Measurements from ENCODE around the gene ST8SIA2. TPM values are rescaled to one million over a fixed set of nuclear protein-coding genes. Genes with fewer than 3 reads are reported as not detected.

Gene ST8SIA2
- total RNA-seq, 1 donor from 2014 or later, result 13.6 TPM

DNA sequence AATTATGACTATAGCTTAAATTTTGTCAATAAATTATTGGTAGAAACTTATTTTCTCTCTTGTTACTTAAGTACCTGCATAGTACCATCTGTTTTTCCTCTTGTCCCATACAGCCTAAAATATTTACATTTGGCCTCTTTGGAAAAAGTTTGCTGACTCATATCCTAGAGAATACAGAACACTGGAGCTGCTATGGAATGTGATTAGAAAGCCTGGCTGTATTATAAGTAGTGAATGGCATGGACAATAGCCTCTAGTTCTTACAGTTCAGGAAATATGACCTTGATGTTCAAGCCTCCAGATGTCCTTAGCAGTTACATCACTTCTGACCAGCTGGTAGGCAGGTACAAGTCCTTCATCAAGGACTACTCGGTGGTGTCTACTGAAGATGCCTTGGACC is 28.3 kb downstream of the ST8SIA2 start:
- Histone ChIP-seq H3K4me1 (peaks cover 8% of the 10 kb centered on the region), H2AFZ (replicated peaks) (no peak overlapping the region), H3K4me3 (no peak overlapping the region), H3K4me2 (no peak overlapping the region), H3F3A (ENCODE audit: low read depth) (no peaks in the 10 kb centered on the region), H3K27me3 (peaks cover 4% of the 10 kb centered on the region), H3K27ac (no peak overlapping the region), H3K36me3 (no peaks in the 10 kb centered on the region), H3K79me2 (ENCODE audit: low read depth) (no peaks in the 10 kb centered on the region), H4K20me1 (ENCODE audit: low read depth) (peaks cover 8% of the 10 kb centered on the region), H3K9me3 (ENCODE audit: low read depth) (no peaks in the 10 kb centered on the region), H3K9ac (no peak overlapping the region)
- peaks cover 7% of the 10 kb centered on the region for H3K9me3 Mint-ChIP-seq
- peaks cover 9% of the 10 kb centered on the region for H3K4me1 Mint-ChIP-seq
- H3K4me3 Mint-ChIP-seq, result no peak overlapping the region
- peaks cover 6% of the 10 kb centered on the region for H3K27me3 Mint-ChIP-seq (ENCODE audit: insufficient read depth, low read depth)
- peaks cover 52% of the 10 kb centered on the region for H3K36me3 Mint-ChIP-seq
- no peak overlapping the region for H3K27ac Mint-ChIP-seq
- TF ChIP-seq CTCF (IDR thresholded peaks at IDR 0.05) (no peak), EZH2phosphoT487 (IDR thresholded peaks at IDR 0.05) (no peak), EZH2 (IDR thresholded peaks at IDR 0.05) (no peak)
- DNase-seq (ENCODE audit: low spot score), result no peak

GRCh38 chr15:92425578-92426225 is 32.0 kb downstream of the ST8SIA2 start:
- H2AFZ ChIP-seq (replicated peaks), result no peak overlapping the region
- no peaks in the 10 kb centered on the region for H3K27me3 ChIP-seq
- H3K4me3 Mint-ChIP-seq, result no peak overlapping the region
- H3K27ac ChIP-seq, result no peak overlapping the region
- H3K27me3 Mint-ChIP-seq (ENCODE audit: insufficient read depth, low read depth), result peaks cover 4% of the 10 kb centered on the region
- H3K36me3 Mint-ChIP-seq, result peaks cover 32% of the 10 kb centered on the region
- H3F3A ChIP-seq (ENCODE audit: low read depth), result no peaks in the 10 kb centered on the region
- peaks cover 6% of the 10 kb centered on the region for H4K20me1 ChIP-seq (ENCODE audit: low read depth)
- no peaks in the 10 kb centered on the region for H3K9me3 Mint-ChIP-seq
- H3K4me1 ChIP-seq, result peaks cover 18% of the 10 kb centered on the region
- H3K79me2 ChIP-seq (ENCODE audit: low read depth), result no peaks in the 10 kb centered on the region
- no peaks in the 10 kb centered on the region for H3K36me3 ChIP-seq
- TF ChIP-seq EZH2 (IDR thresholded peaks at IDR 0.05) (no peak), CTCF (IDR thresholded peaks at IDR 0.05) (peak; percentile 62), EZH2phosphoT487 (IDR thresholded peaks at IDR 0.05) (no peak)
- H3K9ac ChIP-seq, result no peak overlapping the region
- H3K4me3 ChIP-seq, result no peak overlapping the region
- H3K27ac Mint-ChIP-seq, result no peak overlapping the region
- peak; percentile 73 for DNase-seq (ENCODE audit: low spot score)
- peaks cover 15% of the 10 kb centered on the region for H3K4me1 Mint-ChIP-seq
- no peaks in the 10 kb centered on the region for H3K9me3 ChIP-seq (ENCODE audit: low read depth)
- H3K4me2 ChIP-seq, result no peak overlapping the region

DNA sequence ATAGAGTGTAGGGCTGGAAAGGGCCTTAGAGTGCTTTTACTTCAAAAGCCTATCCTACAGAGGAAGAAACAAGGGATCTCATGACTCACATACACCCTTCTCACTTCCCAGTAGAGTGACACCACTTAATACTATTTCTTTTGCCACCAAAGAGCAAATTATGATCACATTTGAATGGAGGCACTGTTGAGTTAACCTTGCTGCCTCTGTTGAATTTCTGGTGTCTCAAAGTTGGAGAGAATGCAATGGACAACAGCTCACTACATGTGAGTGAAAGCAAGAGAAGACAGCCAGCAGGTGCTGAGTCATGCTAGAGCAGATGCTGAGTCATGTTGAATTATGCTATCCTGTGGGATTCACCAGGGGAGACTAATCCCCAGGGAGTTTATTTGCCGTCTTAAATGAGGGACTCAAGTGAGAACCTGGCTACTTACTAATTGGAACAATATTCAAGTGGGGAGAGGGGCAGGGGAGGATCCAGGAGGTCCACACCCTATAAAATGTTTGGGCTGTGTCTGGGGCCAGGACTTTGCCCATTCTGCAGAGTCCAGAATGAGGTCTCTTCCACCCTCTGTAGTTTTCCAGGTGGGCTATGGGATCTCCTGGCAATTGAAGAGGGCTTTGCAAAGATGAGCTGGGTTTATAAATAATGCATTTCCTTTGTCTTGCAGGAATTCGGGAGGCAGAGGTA is 35.8 kb downstream of the ST8SIA2 start:
- Mint-ChIP-seq H3K27me3 (ENCODE audit: insufficient read depth, low read depth) (no peaks in the 10 kb centered on the region), H3K36me3 (peaks cover 27% of the 10 kb centered on the region), H3K4me3 (no peak overlapping the region), H3K9me3 (no peaks in the 10 kb centered on the region), H3K27ac (peak overlapping the region; percentile 61), H3K4me1 (peaks cover 15% of the 10 kb centered on the region)
- no peaks in the 10 kb centered on the region for H3K9me3 ChIP-seq (ENCODE audit: low read depth)
- TF ChIP-seq EZH2 (IDR thresholded peaks at IDR 0.05) (no peak), CTCF (IDR thresholded peaks at IDR 0.05) (no peak), EZH2phosphoT487 (IDR thresholded peaks at IDR 0.05) (no peak)
- no peaks in the 10 kb centered on the region for H3K79me2 ChIP-seq (ENCODE audit: low read depth)
- H3K27ac ChIP-seq, result no peak overlapping the region
- no peaks in the 10 kb centered on the region for H3K27me3 ChIP-seq
- no peak overlapping the region for H2AFZ ChIP-seq (replicated peaks)
- peak; percentile 65 for DNase-seq (ENCODE audit: low spot score)
- no peak overlapping the region for H3K4me2 ChIP-seq
- H3K36me3 ChIP-seq, result no peaks in the 10 kb centered on the region
- peaks cover 18% of the 10 kb centered on the region for H3K4me1 ChIP-seq
- H4K20me1 ChIP-seq (ENCODE audit: low read depth), result peaks cover 6% of the 10 kb centered on the region
- H3K9ac ChIP-seq, result no peak overlapping the region
- no peaks in the 10 kb centered on the region for H3F3A ChIP-seq (ENCODE audit: low read depth)
- no peak overlapping the region for H3K4me3 ChIP-seq

Measured in neural progenitor cell (in vitro differentiated cells).